GM18870 (cell line): Measurements from ENCODE around the gene NPHS1.
"Not testable (repeated sequence)": the region's sequence is repeated elsewhere in the genome, so short reads cannot be mapped to it uniquely, and the experiment has no call there.

Source experiments
- ATAC-seq: cut with Tn5 transposase; IDR thresholded peaks from one replicate; pipeline ENCODE4 v1.9.1; 2021; ENCODE audit warnings: moderate library complexity; ENCODE audit not compliant: unreplicated experiment

Gene NPHS1

DNA sequence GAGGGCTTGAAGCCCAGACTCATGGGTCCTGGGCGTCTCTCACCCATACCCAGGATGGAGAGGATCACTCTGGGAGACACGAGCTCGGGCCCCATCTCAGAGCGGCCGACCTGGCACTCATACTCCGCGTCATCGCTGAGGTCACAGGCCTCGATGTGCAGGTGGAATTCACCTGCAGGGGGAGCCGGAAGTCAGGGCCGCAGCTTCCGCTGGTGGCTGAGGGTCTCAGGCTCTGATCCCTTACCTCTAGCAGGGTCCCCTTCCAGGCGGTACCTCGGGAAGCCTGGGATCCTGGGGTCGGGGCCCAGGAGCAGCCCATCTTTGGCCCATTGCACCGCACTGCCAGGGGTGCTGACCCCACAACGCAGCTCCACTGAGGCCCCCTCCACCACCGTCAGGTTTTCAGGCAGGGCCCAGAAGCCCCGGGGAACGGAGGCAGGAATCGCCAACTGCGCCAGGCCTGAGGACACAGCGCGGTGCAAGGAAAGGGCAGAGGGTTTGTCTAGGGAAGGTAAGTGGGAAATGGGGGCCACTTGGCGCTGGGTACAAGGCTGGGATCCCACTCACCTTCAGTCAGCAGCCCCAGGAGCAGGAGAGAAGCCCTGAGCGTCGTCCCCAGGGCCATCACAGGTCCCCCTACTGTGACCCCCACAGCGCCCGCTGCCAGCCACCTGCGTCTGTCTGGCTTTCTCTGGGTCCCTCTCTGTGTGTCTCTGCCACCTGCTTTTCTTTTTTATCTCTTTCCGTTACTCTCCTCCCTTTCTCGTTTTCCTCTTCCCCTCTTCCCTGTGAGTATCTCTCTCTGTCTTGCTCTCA is 883 bp downstream of the NPHS1 start:
- no peak for ATAC-seq

DNA sequence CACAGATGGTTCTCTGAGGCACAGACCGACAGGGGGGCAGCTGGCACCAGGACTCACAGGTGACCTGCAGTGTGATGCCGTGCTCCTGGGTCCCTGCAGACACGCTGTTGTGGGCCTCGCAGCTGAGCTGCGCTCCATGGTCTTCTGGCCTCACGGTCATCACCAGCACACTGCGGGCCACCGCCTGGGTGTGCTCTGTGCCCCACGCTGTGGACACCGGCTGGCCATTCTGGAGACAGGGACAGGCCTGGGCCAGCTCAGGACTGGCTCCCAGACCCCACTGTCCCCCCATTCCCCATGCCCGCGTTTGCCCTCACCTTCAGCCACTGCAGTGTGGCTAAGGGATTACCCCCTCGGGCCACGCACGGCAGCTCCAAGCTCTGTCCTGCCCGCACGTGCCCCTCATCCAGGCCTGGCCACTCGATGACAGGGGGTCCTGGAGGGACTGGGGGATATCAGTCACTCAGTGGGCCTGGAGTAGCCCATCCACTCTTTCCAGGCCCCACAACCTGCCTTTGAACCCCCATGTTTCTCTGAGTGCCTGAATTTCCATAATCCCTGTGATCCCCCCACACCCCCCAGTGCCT is 3.3 kb downstream of the NPHS1 start:
- ATAC-seq: no peak

DNA sequence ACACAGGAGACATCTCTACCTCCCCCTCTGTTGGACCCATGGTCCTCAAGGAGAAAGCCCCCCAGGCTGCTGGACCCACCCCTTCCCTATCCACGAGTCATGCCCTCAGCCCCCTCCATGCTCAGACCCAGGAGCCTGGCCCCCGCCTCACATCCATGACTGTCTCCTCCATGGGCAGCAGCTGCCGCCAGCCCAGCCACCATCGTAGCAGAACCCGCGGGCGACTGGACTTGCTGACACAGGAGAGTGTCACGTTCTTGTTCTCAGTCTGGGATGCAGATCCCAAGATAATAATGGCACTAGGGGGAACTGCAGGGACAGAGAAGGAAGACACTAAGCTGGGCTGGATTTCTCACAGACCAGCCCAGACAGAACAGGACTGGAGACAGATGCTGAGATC is 3.8 kb downstream of the NPHS1 start:
- ATAC-seq: no peak

DNA sequence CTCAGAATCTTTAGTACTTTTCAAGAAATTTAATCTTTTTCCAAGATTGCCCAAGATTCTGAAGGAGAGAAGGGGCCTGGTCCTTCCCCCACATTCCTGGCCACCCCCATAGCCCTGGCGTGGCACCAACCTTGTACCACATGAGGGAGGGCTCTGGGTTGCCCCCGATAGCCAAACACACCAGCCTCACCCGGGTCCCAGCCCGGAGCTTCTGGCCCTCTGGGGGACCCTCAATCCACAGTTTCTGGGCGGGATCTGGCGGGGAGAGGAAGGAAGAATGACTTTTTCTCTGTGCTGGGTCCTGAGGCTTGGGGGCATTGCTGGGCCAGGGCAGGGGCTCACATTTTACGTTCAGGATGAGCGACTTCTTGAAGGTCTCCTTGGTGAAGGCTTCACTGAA is 4.4 kb downstream of the NPHS1 start:
- ATAC-seq: no peak

DNA sequence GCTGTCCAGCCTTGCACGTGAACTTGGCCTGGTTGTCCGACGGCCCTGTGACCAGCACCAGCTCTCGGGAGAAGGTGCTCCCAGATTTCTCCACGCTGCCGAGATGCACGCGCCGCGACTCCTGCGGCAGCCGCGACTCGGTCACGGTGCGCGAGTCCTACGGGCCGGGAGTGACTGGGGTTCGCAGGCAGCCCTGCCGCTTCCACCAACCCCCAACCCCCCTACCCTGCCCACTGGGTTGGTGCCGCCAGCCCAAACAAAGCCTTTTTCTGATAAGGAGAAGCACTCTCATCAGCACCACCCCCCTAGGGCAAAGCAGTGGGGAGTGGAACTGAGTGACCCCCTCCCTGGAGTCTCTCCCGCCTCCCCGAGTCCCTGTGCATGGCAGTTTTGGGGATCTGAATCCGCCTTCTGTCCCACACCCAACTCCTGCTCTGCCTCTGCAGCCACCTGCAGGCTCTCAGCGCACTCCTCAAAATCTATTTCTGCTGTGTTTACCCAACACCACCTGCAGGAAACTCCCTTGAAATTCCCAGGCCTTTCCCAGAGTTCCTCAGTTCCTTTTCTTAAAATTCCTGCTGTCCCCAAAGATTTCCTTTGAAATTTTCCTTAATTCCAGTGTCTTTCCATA is 6.2 kb downstream of the NPHS1 start:
- ATAC-seq: no peak

DNA sequence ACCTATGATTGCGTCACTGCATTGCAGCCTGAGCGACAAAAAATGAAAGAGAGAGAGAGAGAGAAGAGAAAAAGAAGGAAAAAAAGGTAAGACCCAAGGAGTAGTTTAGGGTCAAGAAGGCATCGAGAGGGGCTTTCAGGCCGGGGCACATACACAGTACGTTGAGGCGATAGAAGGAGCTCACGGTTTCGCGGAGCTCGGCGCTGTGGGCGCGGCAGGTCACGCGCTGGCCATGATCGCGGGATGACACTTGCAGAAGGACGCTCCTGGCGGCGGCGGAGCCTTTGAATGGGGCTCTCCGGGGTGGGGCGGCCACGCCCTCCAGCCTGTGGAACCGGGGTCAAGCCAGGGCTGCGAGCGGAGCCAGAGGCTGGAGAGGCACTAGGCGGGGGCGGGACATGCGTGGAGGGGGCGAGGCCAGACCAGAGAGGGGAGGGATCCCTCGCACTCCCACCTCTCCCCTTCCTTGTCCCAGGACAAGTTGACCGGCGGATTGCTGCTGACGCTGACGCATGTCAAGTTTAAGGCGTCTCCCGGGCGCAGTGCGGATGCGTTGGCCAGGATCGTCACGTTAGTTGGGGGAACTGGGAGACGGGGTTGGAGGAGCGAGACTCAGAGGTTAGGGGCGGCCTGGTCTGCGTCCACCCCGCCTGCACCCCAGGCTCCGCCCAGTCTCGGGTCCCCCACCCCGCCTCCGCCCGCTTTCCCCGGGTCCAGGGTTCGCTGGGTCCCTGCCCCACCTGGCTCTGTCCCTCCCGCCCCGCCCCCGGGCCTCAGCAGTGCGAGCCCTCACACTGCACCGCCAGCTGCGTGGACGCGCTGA is 6.9 kb downstream of the NPHS1 start:
- ATAC-seq: no peak

DNA sequence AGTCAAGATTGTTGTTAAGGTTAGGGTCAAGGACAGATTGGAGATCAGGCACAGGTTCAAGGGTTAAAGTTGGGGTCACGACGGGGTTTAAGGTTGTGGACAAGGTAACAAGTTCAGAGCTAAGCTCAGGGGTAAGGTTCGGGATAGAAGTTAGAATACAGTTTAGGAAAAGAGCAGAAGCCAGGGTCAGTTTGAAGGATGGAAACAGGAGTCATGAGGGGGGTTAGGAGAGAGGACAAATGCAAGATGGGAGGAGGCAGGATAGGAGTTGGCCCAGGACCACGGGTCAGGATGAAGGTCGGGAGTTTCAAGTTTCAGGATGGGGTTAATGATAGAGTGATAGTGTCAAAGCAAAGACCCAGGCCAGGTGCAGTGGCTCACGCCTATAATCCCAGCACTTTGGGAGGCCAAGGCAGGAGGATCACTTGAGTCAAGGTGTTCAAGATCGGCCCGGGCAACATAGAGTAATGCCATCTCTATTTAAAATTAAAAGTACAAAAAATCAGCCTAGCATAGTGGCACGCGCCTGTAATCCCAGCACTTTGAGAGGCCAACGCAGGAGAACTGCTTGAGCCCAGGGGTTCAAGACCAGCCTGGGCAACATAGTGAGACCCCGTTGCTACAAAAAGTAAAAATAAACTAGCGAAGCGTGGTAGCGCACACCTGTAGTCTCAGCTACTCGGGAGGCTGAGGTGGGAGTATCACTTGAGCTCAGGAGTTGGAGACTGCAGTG is 7.7 kb downstream of the NPHS1 start:
- ATAC-seq: no peak

DNA sequence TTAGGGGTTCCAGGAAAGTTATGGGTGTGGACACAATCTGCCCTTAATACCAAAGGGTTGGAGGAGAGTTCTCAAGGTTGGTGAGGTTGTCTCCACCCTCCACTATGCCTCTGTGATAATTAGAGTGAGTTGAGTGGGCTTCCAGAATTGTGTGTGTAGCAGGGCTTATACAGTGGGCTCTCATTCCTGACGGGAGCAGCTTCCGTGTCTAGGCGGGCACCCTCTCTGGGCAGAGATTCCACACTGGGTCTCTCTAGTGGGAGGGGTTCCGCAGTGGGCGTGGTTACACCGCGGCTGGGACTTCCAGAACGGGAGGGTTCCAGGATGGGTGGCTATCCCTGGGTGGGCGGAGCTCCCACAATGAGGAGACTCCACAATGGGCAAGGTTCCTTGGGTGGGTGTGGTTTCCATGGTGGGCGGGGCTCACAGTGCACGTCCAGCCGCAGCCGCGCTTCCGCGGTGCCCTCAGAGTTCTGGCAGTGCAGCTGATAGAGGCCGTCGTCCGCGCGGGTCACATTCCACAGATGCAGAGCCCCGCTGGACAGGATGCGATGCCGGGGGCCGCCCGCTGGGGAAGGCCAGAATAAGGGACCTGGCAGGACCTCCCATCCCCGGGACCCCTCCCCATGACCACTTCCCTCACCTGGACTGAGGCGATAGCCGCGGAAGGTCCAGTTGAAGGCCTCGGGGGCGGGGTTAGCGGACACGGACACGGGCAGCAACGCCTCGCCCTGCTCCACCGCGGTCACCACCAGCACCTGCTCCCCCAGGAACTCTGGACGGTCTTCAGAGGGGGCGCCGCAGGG is 8.4 kb downstream of the NPHS1 start:
- ATAC-seq: no peak

DNA sequence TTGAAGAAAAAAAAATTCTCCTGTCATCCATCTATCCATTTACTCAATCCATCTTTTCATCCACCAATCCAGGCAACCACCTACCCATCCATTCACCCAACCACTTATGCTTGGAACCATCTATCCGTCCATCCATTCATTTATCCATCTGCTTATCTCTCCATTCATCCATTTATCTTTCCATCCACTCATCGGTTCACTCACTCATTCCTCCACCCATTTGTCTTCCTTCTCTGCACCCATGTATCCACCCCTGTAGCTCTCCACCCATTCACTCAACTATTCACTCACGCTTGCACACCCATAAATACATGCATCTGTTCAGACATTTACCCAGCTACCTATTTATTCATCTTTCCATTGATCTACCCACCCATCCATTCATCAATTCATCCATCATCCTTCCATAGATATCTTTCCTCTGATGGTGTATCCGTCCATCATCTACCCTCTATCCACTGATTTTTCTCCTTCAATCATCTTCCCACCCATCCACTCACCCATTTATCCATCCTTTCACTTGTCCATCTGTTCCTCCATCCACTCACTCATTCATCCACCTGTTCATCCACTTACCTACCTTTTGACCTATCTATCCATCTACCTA is 9.5 kb downstream of the NPHS1 start:
- ATAC-seq: no peak

DNA sequence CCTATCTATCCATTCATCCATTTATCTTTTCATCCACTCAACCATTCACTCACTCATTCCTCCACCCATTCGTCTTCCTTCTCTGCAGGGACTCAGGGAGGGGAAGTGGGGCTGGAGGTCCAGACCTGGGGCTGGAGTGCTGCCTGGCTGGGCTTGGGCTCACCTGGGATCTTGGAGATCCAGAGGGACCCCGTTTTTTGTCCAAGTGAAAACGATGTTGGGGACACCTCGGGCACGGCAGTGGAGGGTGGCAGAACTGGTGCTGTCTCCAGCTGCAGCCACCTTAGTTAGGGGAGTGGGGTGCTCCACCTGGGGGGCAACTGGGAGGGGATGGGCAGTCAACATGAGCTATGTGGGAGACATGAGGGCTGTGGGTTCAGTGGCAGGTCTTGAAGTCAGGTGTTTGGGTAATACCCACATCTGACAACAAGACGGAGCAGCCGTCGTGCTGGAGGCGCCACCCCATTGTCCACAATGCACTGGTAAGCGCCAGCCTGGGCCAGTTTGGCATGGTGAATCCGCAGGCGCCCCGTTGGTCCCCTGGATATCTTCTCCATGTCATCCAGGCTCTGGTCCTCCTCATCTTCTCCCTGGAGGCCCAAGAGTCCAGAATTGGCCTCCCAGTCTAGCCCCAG is 10.2 kb downstream of the NPHS1 start:
- no peak for ATAC-seq

DNA sequence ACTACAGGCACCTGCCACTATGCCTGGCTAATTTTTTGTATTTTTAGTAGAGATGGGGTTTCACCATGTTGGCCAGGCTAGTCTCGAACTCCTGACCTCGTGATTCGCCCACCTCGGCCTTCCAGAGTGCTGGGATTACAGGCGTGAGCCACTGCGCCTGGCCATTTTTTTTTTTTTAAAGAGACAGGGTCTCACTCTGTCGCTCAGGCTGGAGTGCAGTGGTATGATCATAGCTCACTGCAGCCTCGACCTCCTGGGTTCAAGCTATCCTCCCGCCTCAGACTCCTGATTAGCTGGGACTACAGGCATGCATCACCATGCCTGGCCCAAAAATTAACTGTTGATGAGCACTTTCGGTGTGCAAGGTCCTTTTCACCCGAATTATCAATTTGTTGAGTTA is 16.2 kb downstream of the NPHS1 start:
- ATAC-seq: not testable (repeated sequence)

DNA sequence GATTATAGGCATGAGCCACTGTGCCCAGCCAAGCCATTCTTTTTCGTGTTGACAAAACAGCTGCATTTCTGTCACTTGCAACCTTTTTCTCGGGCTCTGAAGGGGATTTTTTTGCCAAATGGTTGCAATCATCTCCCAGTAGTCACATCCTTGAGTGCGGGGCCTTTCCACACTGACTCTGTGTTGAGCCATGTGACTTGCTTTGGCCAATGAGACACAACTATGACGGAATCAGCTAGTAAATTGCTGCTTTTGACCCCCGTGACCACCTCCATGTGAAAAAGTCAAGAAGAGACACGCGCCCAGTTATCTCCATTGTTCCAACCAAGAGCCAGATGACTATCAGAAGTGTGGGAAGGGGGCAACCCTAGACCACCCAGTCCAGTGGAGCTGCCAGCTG is 18.3 kb downstream of the NPHS1 start:
- no peak for ATAC-seq

DNA sequence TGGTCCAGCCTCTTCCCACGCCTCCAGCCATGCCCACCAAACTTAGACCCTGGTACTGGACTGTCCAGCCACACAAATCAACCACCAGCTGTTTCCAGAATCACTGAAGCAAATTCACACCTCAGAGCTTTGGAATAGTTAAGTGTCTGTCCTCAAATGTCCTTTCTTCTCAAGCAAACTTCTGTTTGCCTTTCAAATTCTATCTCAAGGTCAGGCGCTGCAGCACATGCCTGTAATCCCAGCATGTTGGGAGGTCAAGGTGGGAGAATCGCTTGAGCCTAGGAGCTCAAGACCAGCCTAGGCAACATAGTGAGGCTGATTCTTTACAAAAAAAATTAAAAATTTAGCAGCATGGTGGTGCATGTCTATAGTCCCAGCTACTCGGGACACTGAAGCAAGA is 20.2 kb downstream of the NPHS1 start:
- no peak for ATAC-seq

DNA sequence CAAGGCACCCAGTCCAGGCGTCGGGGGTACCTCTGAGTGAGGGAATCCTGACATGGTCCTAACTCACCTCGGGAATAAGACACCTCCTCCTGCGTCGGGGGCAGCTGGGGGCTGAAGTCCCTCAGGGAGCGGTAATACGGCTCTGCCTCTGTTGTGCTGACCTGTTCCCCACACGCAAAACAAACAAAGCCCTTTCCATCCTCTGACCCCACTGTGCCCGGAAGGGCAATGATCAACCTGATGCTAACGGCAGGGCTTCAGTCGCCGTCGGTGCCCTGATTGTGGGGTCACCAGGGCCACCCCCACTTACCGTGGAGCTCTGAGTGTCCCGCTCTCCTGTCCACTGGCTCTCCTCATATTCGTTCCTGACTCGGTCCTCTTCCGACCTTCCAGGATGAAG is 21.3 kb downstream of the NPHS1 start:
- ATAC-seq: no peak

DNA sequence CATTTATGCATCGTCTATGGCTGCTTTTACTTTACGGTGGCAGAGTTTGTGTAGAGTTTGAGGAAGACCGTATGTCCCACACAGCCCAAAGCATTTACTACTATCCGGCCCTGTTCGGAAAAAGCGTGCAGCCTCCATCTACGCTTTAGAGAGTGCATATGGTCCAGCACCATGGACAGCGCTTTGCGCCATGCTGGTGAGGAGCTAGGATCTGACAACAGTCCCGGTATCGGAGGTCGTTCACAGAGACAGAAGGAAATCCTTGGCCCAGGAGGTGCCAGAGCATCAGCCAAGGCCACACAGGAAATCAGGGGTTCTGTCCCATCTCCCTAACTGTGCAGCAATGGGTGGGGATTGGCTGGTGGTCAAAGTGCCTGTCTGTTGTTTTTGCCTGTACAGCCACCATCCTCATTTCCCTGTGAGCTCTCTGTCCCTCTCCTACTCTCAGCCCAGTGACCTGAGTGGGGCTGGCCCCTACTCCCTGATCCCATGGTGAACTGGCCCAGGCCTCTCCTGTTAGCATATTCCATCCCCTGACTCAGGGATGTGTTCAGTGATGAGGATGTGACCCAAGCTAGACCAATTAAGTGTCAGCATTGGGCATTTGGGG is 23.5 kb downstream of the NPHS1 start:
- ATAC-seq: no peak

DNA sequence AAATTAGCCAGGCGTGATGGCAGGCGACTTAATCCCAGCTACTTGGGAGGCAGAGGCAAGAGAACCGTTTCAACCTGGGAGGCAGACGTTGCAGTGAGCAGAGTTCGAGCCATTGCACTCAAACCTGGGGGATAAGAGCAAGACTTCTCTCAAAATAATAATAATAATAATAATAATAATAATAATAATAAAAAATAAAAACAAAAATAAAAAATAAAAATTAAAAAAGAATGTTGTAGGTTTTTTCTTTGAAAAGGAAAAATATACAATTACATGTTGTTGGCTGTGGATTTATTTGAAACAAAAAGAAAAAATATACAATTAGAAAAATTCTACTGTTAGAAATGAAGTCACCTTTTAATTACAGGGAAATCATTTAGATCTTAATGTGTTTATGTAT is 28.2 kb downstream of the NPHS1 start:
- ATAC-seq: no peak

DNA sequence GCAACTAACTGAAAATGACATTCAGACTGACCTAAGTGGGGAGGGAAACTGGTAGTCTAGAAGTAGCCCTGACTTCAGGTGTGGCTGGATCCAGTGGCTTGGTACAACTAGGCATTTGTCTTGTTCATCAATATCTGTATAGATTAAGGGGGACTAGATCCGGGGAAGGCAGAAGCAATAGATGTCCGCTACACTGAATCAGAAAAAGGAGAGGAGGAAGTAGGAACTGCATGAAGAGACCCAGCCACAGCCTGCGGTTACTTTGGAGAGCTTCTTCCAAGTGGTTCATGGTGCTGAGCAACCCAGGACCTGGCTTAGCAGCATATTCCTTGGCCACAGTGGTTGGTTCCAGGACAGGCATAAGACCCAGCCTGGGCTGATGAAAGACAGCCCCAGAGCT is 29.7 kb downstream of the NPHS1 start:
- no peak for ATAC-seq

DNA sequence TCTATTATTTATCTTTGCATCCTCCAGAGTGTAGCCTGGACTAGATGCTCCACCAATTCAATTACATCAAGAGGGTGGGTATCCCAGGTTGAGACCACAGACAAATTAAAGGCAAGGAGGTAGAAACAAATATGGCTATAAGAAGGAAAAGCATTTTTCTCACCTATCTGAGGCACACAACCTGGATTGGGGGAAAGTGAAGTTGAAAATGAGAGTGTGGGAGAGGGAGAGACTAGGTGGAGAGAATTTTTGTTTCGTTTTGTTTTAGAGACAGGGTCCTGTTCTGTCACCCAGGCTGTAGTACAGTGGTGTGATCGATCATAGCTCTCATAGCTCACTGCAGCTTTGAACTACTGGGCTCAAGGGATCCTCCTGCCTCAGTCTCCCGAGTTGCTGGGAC is 33.9 kb downstream of the NPHS1 start:
- ATAC-seq: no peak

DNA sequence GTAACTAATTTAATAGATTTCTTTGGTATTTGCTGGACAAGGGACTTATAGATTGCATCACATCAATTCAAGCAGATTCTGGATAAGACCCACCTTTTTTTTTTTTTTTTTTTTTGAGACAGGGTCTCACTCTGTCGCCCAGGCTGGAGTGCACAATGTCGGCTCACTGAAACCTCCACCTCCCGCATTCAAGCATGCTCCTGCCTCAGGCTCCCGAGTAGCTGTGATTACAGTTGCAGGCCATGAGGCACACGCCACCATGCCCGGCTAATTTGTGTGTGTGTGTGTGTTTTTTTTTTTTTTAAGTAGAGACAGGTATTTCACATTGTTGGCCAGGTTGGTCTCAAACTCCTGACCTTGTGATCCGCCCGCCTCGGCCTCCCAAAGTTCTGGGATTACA is 35.5 kb downstream of the NPHS1 start:
- ATAC-seq: no peak
